NCI-H748 (cell line): ENCODE data around the gene SMCO2.
"Not testable (repeated sequence)": the region's sequence is repeated elsewhere in the genome, so short reads cannot be mapped to it uniquely, and the experiment has no call there.

Experiments used
- DNase-seq: peaks from one replicate; lab custom pipeline; 2025; ENCODE audit not compliant: unreplicated experiment; lab: John Stamatoyannopoulos, UW

Gene SMCO2

DNA sequence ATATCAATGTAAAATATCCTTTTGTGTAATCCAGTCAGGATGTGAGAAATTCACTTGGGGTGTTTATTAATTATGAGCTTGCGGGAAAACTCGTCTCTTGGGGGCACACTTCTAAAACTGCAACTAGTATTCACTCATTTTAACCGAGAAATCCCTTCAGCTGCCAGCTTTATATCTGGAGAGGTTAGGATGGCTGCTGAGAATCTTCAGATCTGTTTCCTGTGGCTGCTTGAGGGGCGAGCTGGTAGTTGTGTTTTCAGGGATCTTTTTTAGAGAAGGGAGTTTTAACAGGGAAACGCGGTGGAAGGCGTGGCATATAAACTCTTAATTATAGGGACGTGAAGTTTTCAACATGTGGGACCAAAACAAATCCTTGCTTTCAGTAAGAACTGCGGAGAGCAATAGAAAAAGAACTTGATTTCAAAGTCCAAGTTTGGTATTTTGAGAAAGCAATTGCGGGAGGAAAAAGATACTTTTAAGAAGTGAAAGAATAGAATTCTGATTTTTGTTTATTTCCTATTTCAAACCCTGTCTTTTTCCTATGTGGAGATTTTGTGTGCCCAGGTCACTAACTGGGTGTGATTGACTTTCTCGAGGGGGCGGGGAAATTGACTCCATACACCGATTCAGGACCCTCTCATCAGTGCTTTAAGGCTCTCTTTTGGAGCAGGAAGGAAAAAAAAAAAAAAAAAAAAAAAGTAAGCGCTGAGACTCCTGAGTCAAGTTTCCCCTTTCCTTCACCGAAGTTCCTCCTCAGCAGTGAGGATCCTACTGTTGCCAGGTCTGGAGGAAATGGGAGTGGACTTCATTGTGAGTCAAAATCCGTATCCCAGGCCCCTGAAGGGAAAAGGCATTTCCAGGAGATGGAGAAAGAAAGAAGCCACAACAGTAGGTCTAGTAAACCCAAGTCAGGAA lies 78.6 kb downstream of the SMCO2 start:
- DNase-seq: no peak

DNA sequence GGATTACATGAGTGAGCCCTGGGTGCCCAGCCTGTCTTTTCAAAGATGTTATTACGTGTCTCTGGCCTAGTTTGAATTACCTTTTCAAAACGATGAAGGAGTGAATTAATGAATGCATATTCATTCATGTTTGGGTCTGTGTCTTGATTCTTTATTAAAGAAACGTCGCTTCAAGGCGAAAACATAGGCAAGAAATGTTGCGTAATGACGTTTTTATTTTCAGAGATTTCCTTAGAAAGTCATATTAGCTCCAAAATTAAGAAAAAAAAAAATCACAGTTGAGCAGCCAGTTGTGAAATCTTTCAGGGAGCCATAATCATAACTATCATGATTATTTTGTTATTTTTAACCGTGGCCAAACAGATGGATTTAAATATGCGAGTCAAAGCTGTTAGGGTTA lies 81.0 kb downstream of the SMCO2 start:
- DNase-seq: no peak

DNA sequence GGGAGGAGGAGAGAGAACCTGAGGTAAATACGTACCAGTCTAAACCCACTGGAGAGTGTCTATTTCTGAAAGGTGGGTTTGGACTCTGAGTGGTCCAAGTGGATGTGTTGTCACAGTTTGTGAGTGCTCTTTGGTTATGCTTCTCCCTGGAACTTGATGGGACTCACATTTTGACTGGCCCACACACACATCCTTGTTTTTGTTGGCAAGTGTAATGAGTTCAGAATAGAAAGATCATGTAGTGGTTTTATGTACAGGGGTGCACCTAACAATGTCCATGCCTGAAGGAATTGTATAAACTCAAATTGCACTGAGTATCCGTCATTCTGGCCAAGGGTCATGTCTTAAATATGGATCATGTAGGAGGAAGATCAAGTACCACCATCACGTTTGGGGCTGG lies 82.3 kb downstream of the SMCO2 start:
- DNase-seq: no peak

DNA sequence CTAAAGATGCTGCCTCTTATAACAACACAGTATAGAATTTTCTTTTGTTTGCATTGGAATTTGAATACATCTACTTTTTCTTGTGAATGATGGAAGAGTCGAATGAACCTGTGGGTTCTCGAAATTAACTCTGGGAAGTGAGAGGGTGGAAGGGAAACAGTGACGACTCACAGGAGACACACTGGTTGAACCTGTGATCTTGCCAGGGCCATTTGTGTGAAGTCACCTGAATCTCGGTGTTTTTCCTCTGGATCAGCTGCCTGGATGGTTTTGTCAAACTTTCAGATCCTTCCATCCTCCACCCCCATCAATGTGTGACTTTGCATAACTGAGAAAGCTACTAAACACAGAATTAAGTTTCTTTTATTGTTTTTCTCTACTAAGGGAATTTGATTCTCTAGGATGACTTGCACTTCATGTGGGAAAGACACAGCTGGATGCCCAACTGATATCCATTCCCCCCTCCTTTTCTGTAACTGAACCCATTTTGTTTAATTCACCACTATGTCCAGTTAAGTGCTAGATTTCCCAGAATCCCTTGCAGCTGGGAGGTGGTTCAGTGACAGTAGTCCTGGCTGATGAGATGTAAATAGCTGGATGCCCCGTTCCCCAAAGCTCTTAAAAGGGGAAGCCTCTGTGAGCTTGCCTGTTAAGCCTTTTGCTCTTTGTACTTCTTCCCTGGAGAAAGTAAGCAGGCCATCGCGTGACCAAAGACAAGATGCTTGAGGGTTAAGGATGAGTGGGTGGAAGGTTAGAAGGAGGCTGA lies 83.8 kb downstream of the SMCO2 start:
- DNase-seq: no peak

DNA sequence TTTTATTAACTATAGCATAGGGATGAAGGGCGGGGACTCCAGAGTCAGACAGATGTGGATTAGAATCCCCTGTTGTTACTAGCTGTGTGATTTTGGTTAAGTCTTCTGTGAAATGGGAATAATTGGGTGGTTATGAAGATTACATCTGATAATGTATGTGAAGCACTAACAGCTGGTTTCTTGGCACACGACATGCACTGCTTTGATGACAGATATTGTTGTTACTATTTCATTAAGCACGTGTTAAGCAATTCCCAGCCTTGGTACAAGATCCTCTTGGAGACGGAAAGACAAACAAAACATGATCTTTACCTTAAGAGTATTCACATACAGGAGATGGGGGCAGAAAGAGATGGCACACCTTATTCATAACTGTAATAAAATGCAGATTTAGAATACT lies 85.4 kb downstream of the SMCO2 start:
- no peak for DNase-seq

DNA sequence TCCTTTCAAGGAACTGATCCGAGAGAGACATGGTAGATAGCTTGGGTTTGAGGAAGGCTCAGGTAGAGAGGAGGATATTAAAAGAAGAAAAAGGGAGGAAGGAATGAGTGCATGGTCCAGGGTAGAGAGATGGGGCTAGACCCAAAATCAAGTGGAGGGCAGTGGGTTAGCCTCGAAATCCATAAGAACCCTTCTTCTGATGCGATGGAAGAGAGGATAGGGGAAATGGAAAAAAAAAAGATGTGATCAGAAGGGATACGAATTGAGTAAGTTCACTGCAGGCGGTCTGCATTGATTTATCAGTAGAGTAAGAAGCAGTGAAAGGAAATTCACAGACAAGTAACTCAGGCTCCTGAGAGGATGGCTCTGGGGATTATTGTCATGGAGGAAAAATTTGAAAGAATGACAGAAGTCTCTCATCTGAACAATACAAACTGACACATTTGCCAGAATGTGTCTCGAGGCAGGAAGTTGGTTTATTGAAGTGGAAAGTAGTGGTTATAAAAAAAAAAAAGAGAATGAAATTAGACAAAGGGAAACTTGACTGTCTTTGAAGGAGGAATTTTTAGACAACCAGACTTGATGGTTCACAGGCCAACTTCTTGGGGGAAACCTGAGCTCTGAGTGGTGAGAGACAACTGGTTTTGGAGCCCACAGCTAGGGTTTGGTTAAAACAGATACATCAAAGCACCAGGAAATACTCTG lies 87.7 kb downstream of the SMCO2 start:
- no peak for DNase-seq

DNA sequence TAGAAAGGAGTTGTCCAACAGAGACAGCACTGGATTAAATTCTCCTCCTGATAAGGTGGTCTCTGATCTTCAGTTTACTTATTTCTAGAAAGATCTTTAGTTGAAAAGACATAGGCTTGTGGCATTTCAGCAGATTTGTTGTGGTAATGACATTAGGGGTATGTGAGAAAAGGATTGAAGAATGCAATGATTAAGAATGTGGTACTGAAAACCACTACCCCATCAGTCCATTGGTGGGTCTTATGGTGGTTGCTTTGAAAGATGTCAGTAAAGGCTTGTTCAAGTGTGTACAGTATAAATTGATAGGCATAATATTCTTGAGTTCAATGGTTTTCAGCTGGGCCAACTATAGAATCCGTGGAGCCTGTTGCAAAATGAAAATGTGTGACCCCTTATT lies 88.2 kb downstream of the SMCO2 start:
- DNase-seq: no peak

DNA sequence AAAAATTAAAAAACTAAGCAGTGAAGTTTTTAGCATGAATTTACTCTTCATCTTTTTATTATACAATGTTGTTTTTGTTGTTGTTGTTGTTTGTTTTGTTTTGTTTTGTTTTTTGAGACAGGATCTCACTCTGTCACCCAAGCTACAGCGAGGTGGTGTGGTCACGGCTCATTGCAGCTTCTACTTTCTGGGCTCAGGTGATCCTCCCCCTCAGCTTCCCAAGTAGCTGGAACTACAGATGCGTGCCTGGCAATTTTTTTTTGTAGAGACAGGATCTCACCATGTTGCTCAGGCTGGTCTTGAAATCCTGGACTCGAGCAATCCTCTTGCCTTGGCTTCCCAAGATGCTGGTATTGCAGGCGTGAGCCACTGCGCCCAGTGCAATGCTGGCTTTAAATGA lies 88.8 kb downstream of the SMCO2 start:
- DNase-seq: no peak

DNA sequence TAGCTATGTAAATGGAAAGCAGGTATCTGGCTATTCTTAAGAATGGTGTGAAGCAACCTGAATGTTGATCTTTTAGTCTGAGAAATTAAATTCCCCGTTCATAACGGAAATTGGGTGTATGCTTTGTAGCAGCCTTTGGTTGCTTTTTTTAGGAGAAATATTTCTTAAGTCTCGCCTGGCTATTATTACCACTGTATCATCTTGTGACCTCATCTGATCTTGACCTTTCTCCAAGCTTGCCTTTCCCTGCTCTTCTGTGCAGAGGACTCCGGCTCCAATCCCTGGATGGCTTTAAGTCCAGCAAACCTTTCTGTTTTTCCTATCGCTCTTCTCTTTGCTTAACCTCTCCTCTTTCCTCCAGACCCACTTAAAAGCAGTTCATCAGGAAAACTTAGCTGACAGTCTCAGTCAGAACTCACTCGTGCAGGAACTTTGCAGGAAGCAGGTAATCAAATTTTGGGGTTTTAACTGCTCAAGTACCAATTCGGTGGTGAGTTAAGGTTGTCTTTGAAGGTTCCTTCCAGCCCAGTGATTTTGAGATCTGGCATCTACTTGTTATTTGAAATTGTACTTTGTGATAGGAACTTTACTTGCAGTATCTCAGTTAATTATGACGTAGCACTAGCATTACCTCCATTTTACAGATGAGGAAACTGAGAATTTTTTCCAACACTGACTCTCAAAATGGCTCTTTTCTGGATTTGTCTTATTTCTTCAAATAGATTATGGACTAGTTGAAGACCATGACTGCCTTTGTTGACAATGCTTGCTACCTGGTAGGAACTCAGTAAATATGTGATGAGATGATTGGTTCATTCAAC lies 91.5 kb downstream of the SMCO2 start:
- DNase-seq: no peak

DNA sequence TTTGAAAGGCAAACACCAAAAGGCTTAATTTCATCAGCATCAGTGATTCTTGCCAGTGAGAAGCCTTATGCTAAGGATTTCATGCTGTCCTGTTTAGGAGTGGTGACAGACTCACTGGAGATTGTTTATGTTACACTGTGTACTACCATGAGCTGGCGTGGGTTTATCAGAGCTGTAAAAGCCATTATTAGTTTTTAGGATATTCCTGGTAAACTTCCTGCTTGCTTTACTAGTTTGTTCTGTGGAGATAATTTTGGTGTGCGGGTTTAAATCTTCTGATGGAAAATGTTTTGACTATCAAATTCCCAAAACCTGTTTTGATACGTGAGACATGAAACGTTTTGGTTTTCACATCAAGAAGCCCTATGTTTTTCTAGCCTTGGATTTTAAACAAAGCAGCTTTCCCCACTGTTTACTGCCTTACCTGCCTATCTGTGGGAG lies 92.7 kb downstream of the SMCO2 start:
- no peak for DNase-seq

DNA sequence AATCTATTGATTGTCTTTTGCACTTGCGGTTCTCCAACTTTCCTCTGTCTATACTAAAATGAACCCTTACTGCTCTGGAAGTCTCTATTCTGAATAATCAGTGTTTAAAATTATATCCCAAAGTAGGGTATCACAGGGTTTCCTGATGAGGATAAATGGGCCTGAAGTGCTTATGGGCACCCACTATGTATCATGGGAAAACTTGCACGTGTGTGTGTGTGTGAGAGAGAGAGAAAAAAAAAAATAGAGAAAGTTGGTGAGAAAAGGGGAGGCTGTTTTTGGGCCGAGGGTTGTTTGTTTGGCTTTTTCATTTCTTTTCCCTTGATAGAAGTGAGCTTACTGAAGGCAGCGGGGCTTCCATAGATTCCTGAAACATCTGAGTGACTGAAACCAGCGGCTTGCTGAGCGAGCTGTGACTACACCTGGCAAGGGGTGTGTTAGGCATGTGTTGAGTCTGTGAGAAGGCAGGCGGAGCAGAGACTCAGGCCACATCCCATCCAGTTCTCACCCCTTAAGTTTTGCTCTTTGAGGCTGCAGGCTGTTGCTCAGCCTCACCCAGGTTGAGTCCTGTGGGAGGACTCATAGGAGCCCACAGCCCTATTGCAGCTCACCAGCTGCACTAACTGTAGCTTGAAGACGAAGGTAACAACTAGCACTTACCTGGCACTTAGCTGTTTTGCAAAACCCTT lies 94.6 kb downstream of the SMCO2 start:
- no peak for DNase-seq

DNA sequence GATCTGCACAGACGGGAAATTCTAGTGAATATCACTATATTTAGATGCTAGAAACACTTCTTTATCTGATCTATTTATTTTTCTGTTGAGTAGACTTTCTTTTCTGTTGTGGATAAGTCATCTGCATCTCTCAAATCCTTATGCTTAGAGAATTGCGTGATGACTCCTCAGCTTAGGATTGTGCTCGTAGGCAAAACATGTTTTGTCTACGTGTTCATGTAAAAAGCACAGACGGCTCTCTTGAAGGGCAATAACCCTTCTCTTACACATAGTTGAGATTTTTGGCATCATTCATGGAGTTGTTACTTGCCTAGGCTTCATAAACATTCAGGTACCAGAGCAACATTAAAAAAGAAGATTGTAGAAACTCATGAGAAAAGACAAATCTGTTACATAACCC lies 96.1 kb downstream of the SMCO2 start:
- no peak for DNase-seq

DNA sequence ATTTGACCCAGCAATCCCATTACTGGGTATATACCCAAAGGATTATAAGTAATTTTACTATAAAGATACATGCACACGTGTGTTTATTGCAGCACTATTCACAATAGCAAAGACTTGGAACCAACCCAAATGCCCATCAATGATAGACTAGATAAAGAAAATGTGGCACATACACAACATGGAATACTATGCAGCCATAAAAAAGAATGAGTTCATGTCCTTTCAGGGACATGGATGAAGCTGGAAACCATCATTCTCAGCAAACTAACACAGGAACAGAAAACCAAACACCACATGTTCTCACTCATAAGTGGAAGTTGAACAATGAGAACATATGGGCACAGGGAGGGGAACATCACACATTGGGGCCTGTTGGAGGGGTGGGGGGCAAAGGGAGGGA lies 98.3 kb downstream of the SMCO2 start:
- not testable (repeated sequence) for DNase-seq

DNA sequence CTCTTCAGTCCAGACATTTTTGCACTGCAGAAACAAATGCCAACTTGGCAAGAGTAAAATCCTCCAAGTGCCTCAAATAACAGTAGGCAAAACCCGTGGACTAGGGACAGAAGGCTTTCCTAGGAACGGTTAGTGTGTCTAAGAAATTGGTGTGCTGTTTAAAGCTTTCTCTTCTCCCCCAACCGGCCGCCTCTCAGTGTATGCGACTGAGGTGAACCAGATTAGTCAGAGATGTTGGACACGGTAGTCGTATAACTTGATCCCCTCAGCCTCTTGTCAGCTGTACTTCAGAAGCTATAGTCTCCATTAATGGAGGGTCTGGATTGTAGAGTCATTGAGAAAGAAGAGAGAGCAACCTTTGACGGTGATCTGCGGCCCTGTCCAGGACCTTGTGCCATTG lies 99.1 kb downstream of the SMCO2 start:
- DNase-seq: no peak

DNA sequence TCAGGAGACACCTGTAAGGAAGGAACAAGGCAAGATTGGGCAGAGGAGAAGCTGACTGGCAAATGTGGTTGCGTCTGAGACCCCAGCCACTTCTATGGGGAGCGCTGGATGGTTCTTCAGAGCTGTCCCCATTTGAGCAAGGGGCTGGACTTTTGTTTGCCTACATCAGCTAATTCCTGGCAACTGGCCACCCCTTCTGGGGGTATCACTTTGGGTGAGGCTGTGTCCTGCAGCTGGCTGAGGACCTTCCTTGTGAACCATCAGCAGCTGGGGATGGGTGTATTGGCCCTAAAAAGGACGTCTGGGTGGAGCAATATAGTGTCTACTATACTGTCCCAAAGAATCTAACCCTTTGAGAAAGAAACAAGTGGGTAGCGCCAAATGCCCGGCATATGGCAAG lies 101.1 kb downstream of the SMCO2 start:
- DNase-seq: no peak

DNA sequence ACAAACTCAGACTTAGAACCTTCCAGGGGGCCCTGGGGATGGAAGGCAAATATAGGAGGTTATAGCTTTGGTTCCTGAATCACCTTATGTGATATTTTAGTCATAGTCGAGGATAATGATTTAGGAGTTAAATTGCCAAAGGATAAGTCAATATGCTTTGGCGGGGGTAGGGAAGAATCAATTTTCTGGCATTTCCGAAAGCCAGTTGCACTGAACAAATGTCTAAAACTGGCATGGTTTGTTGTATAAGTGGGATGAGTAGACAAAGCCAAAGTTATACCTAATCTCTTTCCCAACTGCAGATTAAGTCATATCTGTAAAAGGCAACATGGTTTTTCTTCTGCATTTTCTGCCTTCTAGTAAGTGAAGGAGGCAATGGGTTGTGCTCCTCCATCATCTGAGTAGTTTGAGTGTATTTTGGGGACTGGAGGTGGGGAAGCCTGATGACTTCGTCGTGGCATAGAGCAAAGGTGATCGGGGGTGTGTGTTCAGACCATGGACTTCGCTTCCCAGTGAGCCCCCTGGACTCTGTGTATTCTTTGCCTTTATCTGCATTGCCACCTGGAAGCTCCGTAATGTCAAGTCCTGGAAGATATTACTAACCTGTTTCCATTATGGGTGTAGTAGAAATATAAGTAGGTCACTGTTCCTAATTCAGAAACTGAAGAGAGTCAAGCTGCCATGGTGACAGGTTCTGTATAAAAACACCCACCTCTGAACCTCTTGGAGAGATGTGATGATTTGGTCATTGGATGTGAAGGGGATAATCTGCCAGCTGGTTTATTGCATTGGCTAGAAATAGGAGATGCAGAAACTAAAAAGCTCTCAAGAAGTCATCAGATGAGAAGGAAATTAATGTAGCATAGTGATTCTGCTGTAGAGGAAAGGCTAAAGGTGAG lies 102.0 kb downstream of the SMCO2 start:
- DNase-seq: no peak

DNA sequence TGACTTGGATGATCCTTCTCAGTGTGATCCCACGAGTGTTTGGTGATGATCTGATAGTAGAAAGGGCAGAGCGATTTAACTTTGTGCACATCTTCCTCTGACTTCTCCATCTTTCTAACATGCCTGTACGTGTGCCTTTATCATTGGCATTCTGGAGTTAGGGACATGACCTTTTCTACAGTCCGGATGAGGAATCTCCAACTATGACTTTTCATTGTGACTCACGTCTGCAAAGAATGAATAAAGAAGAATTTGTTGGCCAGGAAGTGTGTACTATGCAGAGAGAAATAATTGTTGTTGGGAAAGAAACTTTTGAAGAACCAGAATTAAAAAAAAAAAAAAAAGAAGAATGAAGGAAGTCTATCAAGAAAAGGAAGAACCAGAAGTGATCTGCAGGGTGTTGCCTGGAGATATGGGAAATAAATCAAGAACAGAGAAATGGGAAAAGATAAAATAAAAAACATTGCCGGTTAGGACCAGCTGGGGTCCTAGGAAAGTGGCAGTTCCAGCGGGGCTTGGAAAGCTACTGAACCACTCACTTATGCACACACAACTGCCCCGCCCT lies 102.8 kb downstream of the SMCO2 start:
- no peak for DNase-seq

DNA sequence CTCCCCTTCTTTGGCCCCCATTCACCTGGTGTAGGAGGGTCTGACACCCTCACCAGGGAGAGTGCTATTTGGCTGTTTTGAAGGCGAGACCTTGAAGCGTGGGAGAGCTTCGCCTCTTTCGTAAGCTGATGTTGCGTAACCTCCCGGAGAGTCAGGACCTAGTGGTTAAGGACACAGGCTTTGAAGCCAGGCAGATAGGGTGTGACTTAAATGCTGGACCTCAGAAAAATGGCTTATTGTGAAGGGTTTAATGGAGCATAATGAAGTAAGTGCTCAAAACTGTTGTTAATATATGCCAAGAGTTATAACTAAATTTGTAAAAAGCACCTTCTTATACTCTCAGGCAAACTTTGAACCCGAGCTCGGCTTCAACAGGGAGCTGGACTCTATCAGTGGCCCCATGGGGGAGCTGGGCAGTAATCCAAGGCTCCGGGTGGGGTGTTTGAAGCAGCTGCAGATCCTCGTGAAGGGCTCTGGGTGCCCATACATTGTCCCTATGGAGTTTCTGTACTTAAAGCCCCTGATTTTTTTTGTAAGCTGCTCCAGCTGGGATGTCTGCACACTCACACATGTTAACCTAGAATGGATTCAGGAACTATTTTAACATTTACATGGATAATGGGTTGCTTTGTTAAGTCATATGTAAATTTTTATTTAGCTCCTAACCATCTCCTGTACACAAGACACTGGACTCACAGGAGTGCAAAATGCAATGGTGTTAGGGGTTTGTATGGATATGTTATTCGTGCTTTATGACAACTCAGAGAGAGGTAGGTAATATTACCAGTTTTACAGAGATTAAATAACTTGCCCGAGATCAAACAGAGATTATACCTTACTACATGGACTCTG lies 103.5 kb downstream of the SMCO2 start:
- DNase-seq: peak; percentile 10
